Astrocyte (in vitro differentiated cells and primary cell): ENCODE data around the gene METTL16. TPM values are rescaled to one million over a fixed set of nuclear protein-coding genes. Genes with fewer than 3 reads are reported as not detected.

Experiments used
- DNase-seq: peaks from one replicate; pipeline ENCODE4 v3.0.0-alpha.2; 2010; ENCODE audit warnings: low read depth
- FAIRE-seq: peaks from 2 replicates; lab custom pipeline; 2011; peaks lifted over from hg19 to GRCh38; lab: Jason Lieb, UNC
- H2AFZ ChIP-seq: 2 replicates; pipeline ENCODE4 v1.6.0; 2012; ENCODE audit warnings: low read depth, low read length, inconsistent platforms
- H3K27ac ChIP-seq: 2 replicates; pipeline ENCODE4 v1.5.1; 2011; ENCODE audit warnings: low read depth, low read length, inconsistent platforms
- H3K27me3 ChIP-seq: 2 replicates; pipeline ENCODE4 v1.6.0; 2011; ENCODE audit warnings: low read length, inconsistent platforms; ENCODE audit not compliant: insufficient read depth
- H3K36me3 ChIP-seq: 2 replicates; pipeline ENCODE4 v1.5.1; 2011; ENCODE audit warnings: low read length, inconsistent platforms; ENCODE audit not compliant: insufficient read depth
- H3K4me1 ChIP-seq: 2 replicates; pipeline ENCODE4 v1.5.1; 2011; ENCODE audit warnings: low read length, inconsistent platforms; ENCODE audit not compliant: insufficient read depth
- H3K4me2 ChIP-seq: 2 replicates; pipeline ENCODE4 v1.6.0; 2012; ENCODE audit warnings: low read length, inconsistent platforms
- H3K4me3 ChIP-seq: 2 replicates; pipeline ENCODE4 v1.5.1; 2011; ENCODE audit warnings: low read depth, mild to moderate bottlenecking, low read length, inconsistent platforms; ENCODE audit not compliant: insufficient read depth
- H3K79me2 ChIP-seq: 2 replicates; pipeline ENCODE4 v1.6.0; 2012; ENCODE audit warnings: mild to moderate bottlenecking, low read length, inconsistent platforms; ENCODE audit not compliant: insufficient read depth
- H3K9ac ChIP-seq: 2 replicates; pipeline ENCODE4 v1.6.0; 2012; ENCODE audit warnings: mild to moderate bottlenecking, low read length, inconsistent platforms
- H3K9me3 ChIP-seq: 2 replicates; pipeline ENCODE4 v1.5.1; 2012; ENCODE audit warnings: low read depth, mild to moderate bottlenecking, low read length, inconsistent platforms; ENCODE audit not compliant: insufficient read depth
- H4K20me1 ChIP-seq: 2 replicates; pipeline ENCODE4 v1.6.0; 2012; ENCODE audit warnings: low read length, inconsistent platforms; ENCODE audit not compliant: insufficient read depth
- H3K27ac Mint-ChIP-seq: one replicate; pipeline ENCODE4 v1.8.0; 2021; ENCODE audit warnings: mild to moderate bottlenecking, mixed read lengths; ENCODE audit not compliant: unreplicated experiment
- H3K27me3 Mint-ChIP-seq: one replicate; pipeline ENCODE4 v1.8.0; 2021; ENCODE audit warnings: low read depth, mixed read lengths; ENCODE audit not compliant: unreplicated experiment
- H3K36me3 Mint-ChIP-seq: one replicate; pipeline ENCODE4 v1.8.0; 2021; ENCODE audit warnings: low read depth, mixed read lengths; ENCODE audit not compliant: unreplicated experiment
- H3K4me1 Mint-ChIP-seq: one replicate; pipeline ENCODE4 v1.8.0; 2021; ENCODE audit warnings: low read depth, mixed read lengths; ENCODE audit not compliant: unreplicated experiment
- H3K4me3 Mint-ChIP-seq: one replicate; pipeline ENCODE4 v1.8.0; 2021; ENCODE audit warnings: mild to moderate bottlenecking, moderate library complexity, mixed read lengths; ENCODE audit not compliant: unreplicated experiment
- H3K9me3 Mint-ChIP-seq: one replicate; pipeline ENCODE4 v1.8.0; 2021; ENCODE audit warnings: mild to moderate bottlenecking, mixed read lengths; ENCODE audit not compliant: unreplicated experiment
- CTCF ChIP-seq: IDR thresholded peaks from 2 replicates; pipeline ENCODE4 v1.5.1; 2011; ENCODE audit warnings: low read depth, mild to moderate bottlenecking, inconsistent platforms, low read length, moderate library complexity; ENCODE audit not compliant: insufficient read depth
- EZH2 ChIP-seq: IDR thresholded peaks from 2 replicates; pipeline ENCODE4 v1.6.1; 2012; ENCODE audit warnings: mild to moderate bottlenecking, low read length, inconsistent platforms; ENCODE audit not compliant: insufficient read depth
- total RNA-seq: library from RNA; stranded (reverse); gene quantifications from 2 replicates; pipeline ENCODE4 v1.2.1, GENCODE V29; 2021

The METTL16 gene
- total RNA-seq, 1 donor from 2014 or later: 28.4 TPM

GRCh38 chr17:2392252-2393173 lies 119.2 kb downstream of the METTL16 start:
- peak; percentile 86 for DNase-seq
- Histone ChIP-seq H3K27me3 (no peaks in the 10 kb centered on the region), H3K9me3 (no peaks in the 10 kb centered on the region), H3K36me3 (peaks cover 5% of the 10 kb centered on the region), H4K20me1 (peaks cover 55% of the 10 kb centered on the region), H3K4me3 (peak overlapping the region; percentile 70), H3K27ac (peak overlapping the region; percentile 98), H2AFZ (no peak overlapping the region), H3K4me2 (peak overlapping the region; percentile 96), H3K9ac (peak overlapping the region; percentile 98), H3K4me1 (peaks cover 45% of the 10 kb centered on the region), H3K79me2 (peaks cover 67% of the 10 kb centered on the region)
- peaks cover 8% of the 10 kb centered on the region for H3K36me3 Mint-ChIP-seq
- peak overlapping the region; percentile 96 for H3K27ac Mint-ChIP-seq
- no peaks in the 10 kb centered on the region for H3K27me3 Mint-ChIP-seq
- H3K4me1 Mint-ChIP-seq: peaks cover 34% of the 10 kb centered on the region
- no peak for FAIRE-seq
- no peaks in the 10 kb centered on the region for H3K9me3 Mint-ChIP-seq
- TF ChIP-seq CTCF (no peak), EZH2 (no peak)
- peak overlapping the region; percentile 84 for H3K4me3 Mint-ChIP-seq

- peak overlapping the region; percentile 96 for H3K27ac Mint-ChIP-seq
- H3K4me1 ChIP-seq: peaks cover 39% of the 10 kb centered on the region
- no peak for DNase-seq
- peak overlapping the region; percentile 72 for H3K9ac ChIP-seq
- peak overlapping the region; percentile 48 for H3K4me3 ChIP-seq
- H4K20me1 ChIP-seq: peaks cover 52% of the 10 kb centered on the region
- H2AFZ ChIP-seq: no peak overlapping the region
- no peaks in the 10 kb centered on the region for H3K9me3 Mint-ChIP-seq
- TF ChIP-seq CTCF: no peak
- no peak for TF ChIP-seq EZH2
- no peak for FAIRE-seq
- H3K9me3 ChIP-seq: no peaks in the 10 kb centered on the region
- H3K79me2 ChIP-seq: peaks cover 60% of the 10 kb centered on the region
- peak overlapping the region; percentile 79 for H3K27ac ChIP-seq
- H3K4me2 ChIP-seq: peak overlapping the region; percentile 85
- peaks cover 5% of the 10 kb centered on the region for H3K36me3 ChIP-seq
- H3K4me1 Mint-ChIP-seq: peaks cover 29% of the 10 kb centered on the region
- H3K27me3 Mint-ChIP-seq: no peaks in the 10 kb centered on the region
- H3K27me3 ChIP-seq: no peaks in the 10 kb centered on the region
- peaks cover 8% of the 10 kb centered on the region for H3K36me3 Mint-ChIP-seq
- peak overlapping the region; percentile 84 for H3K4me3 Mint-ChIP-seq
Measured at GRCh38 chr17:2391597-2392251, 120.0 kb downstream of the METTL16 start.
